Gastroesophageal sphincter (tissue), 4 donors: ENCODE data around the gene FUT4. TPM values are rescaled to one million over a fixed set of nuclear protein-coding genes. Genes with fewer than 3 reads are reported as not detected.

Experiments used
- ATAC-seq: fragments of 150-250 bp; one replicate; pipeline ENCODE4 v1.9.1; 2016; ENCODE audit warnings: mild to moderate bottlenecking, moderate library complexity
- H3K27ac ChIP-seq, 4 donors: fragments of 200-600 bp; sonication (generic) in 3 of 4; 1 replicate in 3 of 4; 2 replicates in 1 of 4; pipeline ENCODE4 v1.5.1; 2016 to 2019
- H3K27me3 ChIP-seq: fragments of 200-600 bp; sonication (generic); one replicate; pipeline ENCODE4 v1.5.1; 2019
- H3K36me3 ChIP-seq, 2 donors: fragments of 200-600 bp; sonication (generic); one replicate each; pipeline ENCODE4 v1.5.1; 2019; ENCODE audit warnings: control low read depth in 1 of 2
- H3K4me1 ChIP-seq, 3 donors: fragments of 200-600 bp; sonication (generic); 1 replicate in 2 of 3; 2 replicates in 1 of 3; pipeline ENCODE4 v1.5.1; 2016 to 2019; ENCODE audit warnings: control low read depth in 2 of 3
- H3K4me3 ChIP-seq, 2 donors: fragments of 200-600 bp; sonication (generic); one replicate each; pipeline ENCODE4 v1.5.1; 2019; ENCODE audit warnings: mild to moderate bottlenecking in 1 of 2, moderate library complexity in 1 of 2
- H3K9me3 ChIP-seq, 3 donors: fragments of 200-600 bp; sonication (generic); one replicate each; pipeline ENCODE4 v1.5.1; 2017 to 2019; ENCODE audit warnings: control low read depth in 2 of 3
- CTCF ChIP-seq, 4 experiments: fragments of 200-600 bp in 2 of 4; fragments of 450-650 bp in 2 of 4; sonication (generic) in 1 of 4; IDR thresholded peaks; one replicate each; pipeline ENCODE4 v1.5.1; 2017 to 2019; ENCODE audit warnings: antibody characterized with exemption in 4 of 4, mild to moderate bottlenecking in 2 of 4, moderate library complexity in 2 of 4
- EP300 ChIP-seq: sonication (generic); formaldehyde crosslinking; IDR thresholded peaks from one replicate; pipeline ENCODE4 v1.6.1; 2017; ENCODE audit warnings: antibody characterized with exemption, mild to moderate bottlenecking
- POLR2A ChIP-seq, 2 donors: fragments of 450-650 bp; IDR thresholded peaks; one replicate each; pipeline ENCODE4 v1.6.1; 2017; ENCODE audit warnings: antibody characterized with exemption in 2 of 2, mild to moderate bottlenecking in 2 of 2, moderate library complexity in 1 of 2
- POLR2AphosphoS5 ChIP-seq: sonication (generic); formaldehyde crosslinking; IDR thresholded peaks from one replicate; pipeline ENCODE4 v1.6.1; 2017; ENCODE audit warnings: antibody characterized with exemption
- WGBS, 2 donors: methylation state at CpG; one replicate each; pipeline ENCODE4 v1.1.5; 2018; ENCODE audit warnings: low coverage in 1 of 2; 5-methylcytosine and 5-hydroxymethylcytosine counted together
- total RNA-seq, 4 donors: library from RNA; depleted of rRNA; stranded (reverse); fragments of >200 nt; gene quantifications; one replicate each; pipeline ENCODE4 v1.1.0, GENCODE V29; 2016

The FUT4 gene
- 1 to 10 TPM; 5.2 to 7.8 (median 7.6) TPM for total RNA-seq

GRCh38 chr11:94543695-94544645, at the start of gene FUT4:
FUT4 (plus strand) TSS chr11:94543921; CDS start chr11:94544134, 213 bp downstream.
- ATAC-seq, result peak; percentile 93
- TF ChIP-seq POLR2A (IDR thresholded peaks at IDR 0.05) (peak; percentile 74), POLR2AphosphoS5 (peak; percentile 60), EP300 (no peak), CTCF (IDR thresholded peaks at IDR 0.05) (peak in 2 of 4 experiments; percentile 4 to 31)
- WGBS, 2 donors, result 0% methylated on average over 10 of the region's 109 CpGs; no CpG with 5 or more reads in 1 of the 2 donors
- peak within 1 kb of the TSS; percentile 89 to 99 (median 98) for H3K27ac ChIP-seq
- H3K9me3 ChIP-seq, result no peaks in the 10 kb centered on the region
- peaks cover 0 to 57% (median 24%) of the 10 kb centered on the region in 3 donors for H3K4me1 ChIP-seq
- H3K36me3 ChIP-seq, result no peaks in the 10 kb centered on the region
- H3K4me3 ChIP-seq, result peak within 1 kb of the TSS; percentile 59 to 87
- no peaks in the 10 kb centered on the region for H3K27me3 ChIP-seq

- Histone ChIP-seq H3K9me3 (no peaks in the 10 kb centered on the region), H3K4me3 (peak overlapping the region; percentile 77 to 88), H3K36me3 (peaks cover 0 to 42% of the 10 kb centered on the region in 2 donors), H3K27me3 (no peaks in the 10 kb centered on the region), H3K27ac (peak overlapping the region; percentile 82 to 89 (median 86)), H3K4me1 (peaks cover 7 to 29% (median 15%) of the 10 kb centered on the region in 3 donors)
- TF ChIP-seq POLR2A (IDR thresholded peaks at IDR 0.05), result no peak
- TF ChIP-seq POLR2AphosphoS5, result no peak
- no peak for TF ChIP-seq EP300
- no peak for TF ChIP-seq CTCF (IDR thresholded peaks at IDR 0.05)
- WGBS, 2 donors, result 4 to 12% methylated on average over 5 to 7 of the region's 19 CpGs
- ATAC-seq, result peak; percentile 71
Measured at GRCh38 chr11:94494126-94494680, 49.5 kb upstream of the FUT4 start.

- peaks cover 0 to 63% of the 10 kb centered on the region in 2 donors for H3K36me3 ChIP-seq
Measured at GRCh38 chr11:94500181-94500580, 43.5 kb upstream of the FUT4 start.

GRCh38 chr11:94501522-94501921, 42.2 kb upstream of the FUT4 start:
- Histone ChIP-seq H3K9me3 (no peaks in the 10 kb centered on the region), H3K36me3 (peaks cover 0 to 61% of the 10 kb centered on the region in 2 donors), H3K27ac (no peak overlapping the region), H3K27me3 (no peaks in the 10 kb centered on the region), H3K4me3 (no peak overlapping the region), H3K4me1 (no peaks in the 10 kb centered on the region)
- ATAC-seq, result no peak
- no peak for TF ChIP-seq EP300
- TF ChIP-seq POLR2A (IDR thresholded peaks at IDR 0.05), result no peak
- TF ChIP-seq CTCF (IDR thresholded peaks at IDR 0.05), result no peak
- no peak for TF ChIP-seq POLR2AphosphoS5
- WGBS, 2 donors, result 66 to 72% methylated on average over 2 of the region's 2 CpGs

More at GRCh38 chr11:94500181-94500580, 43.5 kb upstream of the FUT4 start:
- H3K27me3 ChIP-seq, result no peaks in the 10 kb centered on the region
- no peaks in the 10 kb centered on the region for H3K9me3 ChIP-seq
- ATAC-seq, result no peak
- no peak overlapping the region for H3K4me3 ChIP-seq
- TF ChIP-seq EP300, result no peak
- TF ChIP-seq CTCF (IDR thresholded peaks at IDR 0.05), result no peak
- no peak for TF ChIP-seq POLR2AphosphoS5
- TF ChIP-seq POLR2A (IDR thresholded peaks at IDR 0.05), result no peak
- peaks cover 0 to 5% (median 2%) of the 10 kb centered on the region in 3 donors for H3K4me1 ChIP-seq
- WGBS, 2 donors, result 71 to 76% methylated on average over 2 of the region's 2 CpGs
- H3K27ac ChIP-seq, result no peak overlapping the region
